T-helper 9 cell (primary cell): ENCODE results near the gene FFAR2.
"Not testable (repeated sequence)": the region's sequence is repeated elsewhere in the genome, so short reads cannot be mapped to it uniquely, and the experiment has no call there.

ENCODE experiments used
- DNase-seq: peaks from one replicate; pipeline ENCODE4 v3.0.0-alpha.2; 2020
- total RNA-seq, 2 donors: gene quantifications; one replicate each; lab custom pipeline; 2026; lab: John Stamatoyannopoulos, UW

FFAR2 gene
- total RNA-seq, result 0 reads per million in 2 donors

DNA sequence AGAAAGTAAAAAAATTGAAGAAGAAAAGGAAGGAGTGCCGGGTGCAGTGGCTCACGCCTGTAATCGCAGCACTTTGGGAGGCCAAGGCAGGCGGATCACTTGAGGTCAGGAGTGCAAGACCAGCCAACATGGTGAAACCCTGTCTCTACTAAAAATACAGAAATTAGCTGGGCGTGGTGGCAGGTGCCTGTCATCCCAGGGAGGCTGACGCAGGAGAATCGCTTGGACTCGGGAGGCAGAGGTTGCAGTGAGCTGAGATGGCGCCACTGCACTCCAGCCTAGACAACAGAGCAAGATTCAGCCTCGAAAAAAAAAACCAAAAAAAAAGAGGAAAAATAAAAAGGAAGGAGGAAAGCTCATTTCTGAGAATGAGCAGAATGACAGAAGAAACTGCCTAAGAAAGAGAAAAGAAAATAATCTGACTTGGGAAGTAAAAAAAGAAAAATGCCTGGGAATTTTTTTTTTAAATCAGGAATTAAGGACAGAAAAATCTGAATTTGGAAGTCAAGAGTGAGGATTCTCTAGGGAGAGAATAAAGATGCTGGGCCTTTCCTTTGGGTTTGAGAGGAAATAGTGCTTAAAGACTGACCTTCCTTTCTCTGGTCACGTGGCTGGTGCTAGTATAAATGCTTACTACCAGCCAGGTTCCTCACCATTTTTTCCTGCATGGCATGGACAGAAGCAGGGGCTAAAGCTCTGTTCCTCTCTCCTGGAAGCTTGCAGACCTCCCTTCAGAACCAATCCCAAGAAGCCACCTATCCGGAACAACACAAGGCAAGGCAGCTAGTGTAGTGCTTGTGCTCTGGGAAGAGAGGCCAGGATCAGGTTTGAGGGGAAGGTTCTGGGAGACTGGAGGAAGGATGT, at the start of gene FFAR2:
TSS of gene FFAR2 (plus strand) at position 652 of the 864 bp plus-strand sequence. CDS start 1,458 bp downstream, outside the sequence.
- DNase-seq, result no peak

- DNase-seq, result no peak
Observed at GRCh38 chr19:35398570-35398969, 49.5 kb upstream of the FFAR2 start.

GRCh38 chr19:35399231-35399630, 48.8 kb upstream of the FFAR2 start:
- no peak for DNase-seq

GRCh38 chr19:35399948-35400772, 47.9 kb upstream of the FFAR2 start:
- no peak for DNase-seq

- DNase-seq, result no peak
Observed at GRCh38 chr19:35400773-35401100, 47.3 kb upstream of the FFAR2 start.

DNA sequence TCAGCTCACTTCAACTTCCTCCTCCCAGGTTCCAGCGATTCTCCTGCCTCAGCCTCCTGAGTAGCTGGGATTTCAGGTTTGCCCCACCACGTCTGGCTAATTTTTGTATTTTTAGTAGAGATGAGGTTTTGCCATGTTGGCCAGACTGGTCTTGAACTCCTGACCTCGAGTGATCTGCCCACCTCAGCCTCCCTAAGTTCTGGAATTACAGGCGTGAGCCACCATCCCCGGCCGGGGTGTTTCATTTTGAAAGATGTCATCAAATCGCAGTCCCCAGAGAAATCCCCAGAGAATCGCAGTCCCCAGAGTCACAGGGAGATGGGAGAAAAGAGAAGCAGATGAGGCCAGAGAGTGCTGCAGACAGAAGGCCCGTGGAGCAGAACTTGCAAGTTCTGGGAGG, 46.6 kb upstream of the FFAR2 start:
- DNase-seq, result not testable (repeated sequence)

DNA sequence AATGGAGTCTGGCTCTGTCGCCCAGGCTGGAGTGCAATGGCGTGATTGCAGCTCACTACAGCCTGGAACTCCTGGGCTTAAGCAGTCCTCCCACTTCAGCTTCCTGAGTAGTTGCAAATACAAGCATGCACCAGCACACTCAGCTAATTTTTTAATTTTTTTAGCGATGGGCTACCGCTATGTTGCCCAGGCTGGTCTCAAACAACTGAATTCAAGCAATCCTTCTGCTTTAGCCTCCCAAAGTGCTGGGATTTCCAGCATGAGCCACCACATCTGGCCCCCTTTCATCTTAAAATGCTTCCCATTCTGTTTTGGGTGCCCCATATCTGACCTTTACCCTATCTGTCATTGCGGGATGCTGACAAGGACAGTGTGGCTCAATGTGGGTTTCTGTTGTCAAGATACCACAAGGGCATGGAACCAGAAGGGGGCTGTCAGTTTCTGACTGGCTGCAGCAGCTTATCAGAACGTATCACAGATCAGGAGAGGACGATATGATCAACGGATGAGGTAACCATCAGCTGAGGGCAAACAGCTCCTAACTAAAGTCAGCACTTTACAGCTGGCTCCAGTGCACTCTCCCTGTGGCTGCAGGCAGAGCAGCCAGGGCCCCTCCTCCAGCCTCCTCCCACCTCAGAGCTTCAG, 44.8 kb upstream of the FFAR2 start:
- no peak for DNase-seq

- no peak for DNase-seq
Observed at GRCh38 chr19:35404879-35405622, 43.0 kb upstream of the FFAR2 start.

DNA sequence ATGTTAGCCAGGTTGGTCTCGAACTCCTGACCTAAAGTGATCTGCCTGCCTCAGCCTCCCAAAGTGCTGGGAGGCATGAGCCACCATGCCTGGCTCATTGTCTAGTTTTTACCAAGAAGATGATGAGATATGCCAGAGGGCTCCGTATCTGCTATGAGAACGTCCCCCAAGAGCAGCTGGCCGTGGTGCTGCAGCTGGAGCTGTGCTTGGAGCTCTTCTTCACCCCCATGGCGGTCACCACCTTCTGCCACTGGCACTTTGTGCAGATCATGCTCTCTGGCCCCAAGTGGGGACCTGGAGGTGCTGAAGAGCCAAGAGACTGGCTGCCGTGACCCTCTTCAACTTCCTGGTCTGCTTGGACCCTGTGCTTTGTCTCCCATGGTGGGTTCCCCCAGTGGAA, 40.4 kb upstream of the FFAR2 start:
- DNase-seq, result no peak

GRCh38 chr19:35408284-35409171, 39.5 kb upstream of the FFAR2 start:
- no peak for DNase-seq

GRCh38 chr19:35409191-35409590, 38.9 kb upstream of the FFAR2 start:
- DNase-seq, result no peak

GRCh38 chr19:35410487-35410886, 37.6 kb upstream of the FFAR2 start:
- DNase-seq, result no peak

DNA sequence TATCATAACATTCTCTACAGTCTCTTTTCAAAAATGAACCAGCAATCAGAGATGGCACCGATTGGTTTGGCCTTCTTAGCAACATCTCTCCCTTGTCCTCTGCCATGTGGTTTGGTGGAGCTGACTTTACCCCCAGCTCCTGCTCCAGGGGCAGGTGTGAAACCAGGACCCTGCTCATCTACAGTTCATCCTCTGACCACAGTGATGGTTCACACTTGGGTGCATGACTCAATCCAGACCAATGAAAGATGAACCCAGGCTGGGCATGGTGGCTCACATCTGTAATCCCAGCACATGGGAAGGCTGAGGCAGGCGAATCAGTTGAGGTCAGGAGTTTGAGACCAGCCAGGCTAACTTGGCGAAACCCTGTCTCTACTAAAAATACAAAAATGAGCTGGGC, 33.6 kb upstream of the FFAR2 start:
- DNase-seq, result no peak

DNA sequence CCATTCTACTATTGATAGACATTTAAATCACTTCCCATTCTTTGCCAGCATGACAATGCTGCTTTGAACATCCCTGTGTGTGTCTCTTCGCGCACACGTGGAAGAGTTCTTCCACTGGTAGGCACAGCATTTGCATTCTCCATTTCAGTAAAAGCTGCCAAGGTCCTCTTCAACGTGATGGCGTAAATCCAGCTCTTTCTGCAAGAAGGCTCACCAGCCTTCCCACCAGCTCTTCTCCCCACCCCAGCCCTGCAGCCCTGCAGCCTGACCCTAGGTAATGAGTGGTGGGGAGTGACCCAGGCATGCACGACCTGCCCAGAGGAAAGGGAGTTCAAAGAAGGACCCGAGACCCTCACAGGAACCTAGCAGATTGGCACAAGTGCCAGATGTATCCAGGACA, 31.7 kb upstream of the FFAR2 start:
- DNase-seq, result no peak

DNA sequence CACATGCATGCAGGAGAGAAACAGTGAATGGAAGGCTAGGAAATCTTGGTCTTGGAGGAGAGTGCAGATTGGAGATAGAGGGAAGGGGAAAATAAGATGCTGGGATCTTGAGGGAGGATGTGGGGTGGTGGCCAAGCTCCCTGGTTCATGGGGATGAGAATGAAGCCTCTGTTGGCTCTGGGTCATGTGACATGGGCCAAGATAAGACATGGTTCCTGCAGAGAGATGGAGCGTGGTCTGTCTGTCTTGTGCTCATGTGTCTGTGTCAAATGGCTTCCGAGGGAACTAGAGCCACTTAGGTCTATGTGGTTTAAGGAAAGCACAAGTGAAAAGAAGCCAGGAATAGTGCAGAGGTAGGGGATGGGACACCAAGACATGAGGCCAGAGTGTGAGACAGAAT, 30.8 kb upstream of the FFAR2 start:
- DNase-seq, result no peak

- no peak for DNase-seq
Observed at GRCh38 chr19:35417713-35418534, 30.1 kb upstream of the FFAR2 start.

DNA sequence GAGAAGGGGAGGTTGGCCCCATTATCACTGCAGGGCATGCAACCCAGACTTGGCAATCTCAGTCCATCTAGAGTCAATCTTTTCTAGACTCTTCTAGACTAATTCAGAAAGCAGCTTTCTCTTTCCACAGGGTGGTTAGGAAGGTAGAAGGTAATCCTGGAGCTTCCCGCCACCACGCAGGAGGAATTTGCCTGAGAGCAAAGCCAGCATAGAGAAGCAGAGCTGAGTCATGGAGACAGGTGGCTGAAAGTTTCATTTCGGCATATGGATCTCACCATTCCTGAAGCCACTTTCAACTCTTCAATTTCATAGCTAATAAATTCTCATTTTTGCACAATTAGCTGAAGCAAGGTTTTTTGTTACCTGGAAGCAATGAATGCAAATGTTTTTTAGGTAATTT, 29.0 kb upstream of the FFAR2 start:
- DNase-seq, result no peak

DNA sequence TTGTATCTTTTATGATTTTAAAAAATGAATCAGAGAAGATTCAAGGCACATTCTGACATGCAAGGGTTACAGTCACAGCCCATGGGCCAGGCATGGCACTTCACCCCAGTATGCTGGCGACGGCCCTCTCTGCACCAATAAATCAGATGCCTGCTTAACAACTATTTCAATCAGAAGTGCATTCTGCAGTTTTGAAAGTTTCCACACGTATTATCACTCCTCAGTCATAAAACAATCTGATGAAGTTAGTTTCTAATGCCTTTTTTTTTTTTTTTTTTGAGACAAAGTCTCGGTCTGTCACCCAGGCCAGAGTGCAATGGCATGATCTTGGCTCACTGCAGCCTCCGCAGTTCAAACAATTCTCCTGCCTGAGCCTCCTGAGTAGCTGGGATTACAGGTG, 28.3 kb upstream of the FFAR2 start:
- no peak for DNase-seq

DNA sequence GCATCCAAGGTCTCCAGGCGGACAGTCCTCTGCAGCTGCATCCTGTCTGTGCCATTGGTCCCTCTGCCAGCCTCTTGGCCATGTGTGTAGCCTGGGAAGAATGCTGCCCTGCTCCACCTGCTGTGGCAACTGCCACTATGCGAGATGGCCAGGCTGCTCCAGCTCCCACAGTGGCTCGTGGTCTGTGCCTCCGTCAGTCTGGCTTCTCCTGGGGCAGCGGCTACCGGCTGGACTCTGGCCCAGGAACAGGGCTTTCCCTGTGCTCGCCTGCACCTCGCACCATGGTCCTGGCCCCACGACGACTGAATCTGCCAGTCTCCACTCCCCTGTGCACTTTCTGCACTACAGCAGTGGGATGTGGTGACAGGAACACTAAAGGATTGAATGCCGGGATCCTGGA, 26.7 kb upstream of the FFAR2 start:
- DNase-seq, result no peak

GRCh38 chr19:35423406-35423805, 24.7 kb upstream of the FFAR2 start:
- DNase-seq, result not testable (repeated sequence)

DNA sequence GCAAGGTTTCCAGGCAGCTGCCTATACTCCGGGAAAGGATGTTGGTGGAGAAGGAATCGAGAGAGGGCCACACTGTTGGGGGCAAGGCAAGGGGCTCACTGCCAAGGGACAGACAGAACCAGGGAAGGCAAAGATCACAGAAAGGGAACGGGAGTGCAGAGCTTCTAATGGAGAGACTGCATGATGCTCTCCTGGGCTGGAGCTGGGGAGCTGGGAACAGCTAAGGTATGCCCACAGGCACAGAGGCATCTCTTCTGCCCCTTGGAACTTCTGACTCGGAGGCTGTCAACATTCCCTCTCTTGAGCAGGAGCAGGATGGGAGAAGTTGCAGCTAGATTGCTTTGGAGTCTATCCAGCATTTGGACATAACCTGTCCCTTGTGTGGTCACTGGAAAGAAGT, 22.4 kb upstream of the FFAR2 start:
- no peak for DNase-seq
